ENCODE measurements around the gene USP44.

The USP44 gene

DNA sequence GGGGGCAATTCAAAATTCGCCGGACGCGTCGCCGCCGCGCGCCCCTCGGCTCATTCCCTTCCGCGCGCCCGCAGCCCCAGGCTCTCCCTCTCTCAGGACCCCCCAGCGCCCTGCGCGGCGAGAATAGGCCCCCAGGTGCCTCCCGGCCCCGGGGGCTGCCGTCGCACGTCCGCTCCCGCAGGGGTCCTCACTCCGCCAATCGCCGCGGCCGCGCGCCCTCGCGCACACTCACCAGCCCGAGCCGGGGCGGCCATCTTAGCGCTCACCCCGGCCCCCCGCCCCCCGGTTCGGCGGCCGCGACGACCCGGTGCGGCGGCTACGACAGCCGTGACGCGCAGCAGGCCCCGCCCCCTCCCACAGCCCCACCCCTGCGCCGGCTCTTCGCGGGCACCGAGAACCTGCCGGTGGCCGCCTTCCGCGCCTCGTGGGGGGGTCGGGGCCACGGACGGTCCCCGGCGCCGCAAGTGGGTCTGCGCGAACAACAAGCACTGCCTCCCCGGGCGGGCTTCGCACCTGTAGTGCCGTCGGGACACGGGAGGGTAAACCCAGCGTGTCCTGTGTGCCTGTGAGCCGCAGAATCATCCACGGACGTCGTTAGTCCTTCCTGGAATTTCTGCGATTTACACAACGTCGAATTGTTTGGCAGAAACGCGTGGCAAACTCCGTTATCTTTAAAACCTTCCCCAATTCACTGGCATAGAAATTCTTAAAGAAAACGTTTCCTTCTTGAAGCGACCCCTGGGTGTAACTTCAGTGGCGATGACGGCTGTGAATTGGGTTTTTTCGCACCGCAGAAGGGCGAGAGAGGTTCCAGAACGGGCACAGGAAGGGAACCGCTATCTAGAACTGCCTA is 2.5 kb downstream of the USP44 start:
- no peak for FAIRE-seq
- DNase-seq (ENCODE audit: insufficient read length, low spot score), result no peak

- FAIRE-seq (no peak), DNase-seq (ENCODE audit: insufficient read length, low spot score) (no peak)
These were observed 3.2 kb downstream of the USP44 start for GRCh38 chr12:95548056-95548538.

GRCh38 chr12:95547522-95548055 is 3.7 kb downstream of the USP44 start:
- no peak for DNase-seq (ENCODE audit: insufficient read length, low spot score)
- no peak for FAIRE-seq

- FAIRE-seq (no peak), DNase-seq (ENCODE audit: insufficient read length, low spot score) (no peak)
These were observed 4.8 kb downstream of the USP44 start for GRCh38 chr12:95546491-95546813.

DNA sequence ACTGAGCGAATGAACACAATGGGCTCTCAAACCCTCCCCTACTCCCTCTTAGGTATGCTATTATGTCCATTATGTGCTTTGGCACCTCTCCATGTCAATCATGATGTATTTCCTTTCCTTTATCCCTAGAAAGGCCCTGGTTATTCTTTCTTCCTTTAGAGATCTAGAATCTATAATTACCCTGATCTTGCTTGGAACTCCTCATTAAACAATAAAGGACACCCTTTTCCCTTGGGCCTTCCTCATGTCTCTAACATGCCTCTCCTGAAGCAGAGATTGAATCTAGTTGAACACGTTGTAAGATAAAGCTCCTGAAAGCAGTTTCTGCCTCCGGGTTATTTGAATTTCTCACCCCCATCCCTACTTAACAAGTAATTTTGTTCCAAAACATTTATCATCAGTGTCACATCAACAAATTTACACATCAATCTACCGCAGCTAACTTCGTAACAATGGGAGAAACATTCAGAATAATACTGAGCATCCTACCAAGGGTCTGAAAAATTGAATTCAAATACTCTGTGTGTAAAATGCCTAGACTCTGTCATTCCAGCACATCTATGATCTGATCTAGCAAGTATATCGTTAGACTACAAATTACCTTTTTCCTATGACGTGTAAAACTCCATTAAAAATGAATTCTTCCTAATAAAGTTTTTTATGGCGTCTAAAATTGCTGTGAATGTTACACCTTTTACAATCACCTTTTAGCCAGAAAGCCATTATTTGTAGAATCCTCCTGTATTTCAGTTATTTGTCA is 5.4 kb downstream of the USP44 start:
- no peak for FAIRE-seq

GRCh38 chr12:95545303-95545702 is 6.0 kb downstream of the USP44 start:
- FAIRE-seq (no peak), DNase-seq (ENCODE audit: insufficient read length, low spot score) (no peak)

More for the DNA sequence above, 5.4 kb downstream of the USP44 start:
- DNase-seq (ENCODE audit: insufficient read length, low spot score), result no peak

DNA sequence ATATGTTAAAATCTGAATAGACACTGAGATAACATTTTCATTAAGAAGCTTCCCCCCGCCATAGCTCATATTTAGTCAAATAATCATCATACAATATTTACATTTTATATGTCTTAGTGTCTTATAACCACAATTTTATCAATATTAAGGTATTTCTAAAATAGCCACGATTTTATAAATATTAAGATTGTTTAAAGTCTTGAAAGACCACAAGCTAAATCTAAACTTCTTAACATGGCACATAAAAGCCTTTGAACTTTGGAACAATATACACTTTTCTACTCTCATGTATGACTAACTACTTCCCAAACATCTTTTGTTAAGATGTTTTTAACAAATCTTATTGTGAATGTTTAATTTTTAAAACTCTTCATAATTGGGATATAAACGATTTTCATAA is 6.5 kb downstream of the USP44 start:
- no peak for FAIRE-seq
- DNase-seq (ENCODE audit: insufficient read length, low spot score), result no peak

DNA sequence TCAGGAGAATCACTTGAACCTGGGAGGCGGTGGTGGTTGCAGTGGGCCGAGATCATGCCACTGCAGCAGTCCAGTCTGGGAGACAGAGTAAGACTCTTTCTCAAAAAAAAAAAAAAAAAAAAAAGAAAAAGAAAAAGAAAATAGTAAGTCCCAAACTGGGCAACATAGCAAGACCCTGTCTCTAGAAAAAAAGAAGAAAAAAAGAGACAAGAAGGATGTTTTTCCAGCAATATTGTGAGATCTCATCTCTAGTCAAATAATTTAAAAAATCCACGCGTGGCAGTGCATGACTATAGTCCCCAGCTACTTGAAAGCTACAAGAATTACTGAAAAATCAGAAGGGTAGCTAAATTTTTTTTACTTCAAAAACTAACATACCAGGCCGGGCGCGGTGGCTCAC is 8.0 kb downstream of the USP44 start:
- FAIRE-seq, result no peak
- no peak for DNase-seq (ENCODE audit: insufficient read length, low spot score)

GRCh38 chr12:95541436-95541835 is 9.8 kb downstream of the USP44 start:
- no peak for DNase-seq (ENCODE audit: insufficient read length, low spot score)

GRCh38 chr12:95538656-95539055 is 12.6 kb downstream of the USP44 start:
- no peak for DNase-seq (ENCODE audit: insufficient read length, low spot score)
- no peak for FAIRE-seq

More at GRCh38 chr12:95541436-95541835, 9.8 kb downstream of the USP44 start:
- no peak for FAIRE-seq

DNA sequence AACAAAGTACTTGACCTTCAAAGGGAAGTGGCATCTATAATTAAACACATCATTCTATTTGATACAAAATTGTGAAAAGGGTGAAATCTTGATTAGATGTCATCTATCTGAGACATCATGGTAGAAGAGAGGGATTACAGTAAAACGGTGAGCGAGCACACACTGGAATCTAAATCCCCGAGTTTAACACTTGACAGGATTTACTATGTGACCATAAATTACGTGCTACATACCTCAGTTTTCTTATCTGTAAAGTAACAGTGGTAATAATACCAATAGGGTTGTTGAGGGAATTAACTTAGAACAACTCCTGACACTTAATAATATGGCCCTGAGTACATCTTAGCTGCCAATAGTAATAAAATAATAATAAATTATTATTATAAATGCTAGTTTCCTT is 13.3 kb downstream of the USP44 start:
- DNase-seq (ENCODE audit: insufficient read length, low spot score), result no peak
- FAIRE-seq, result no peak

- no peak for DNase-seq (ENCODE audit: insufficient read length, low spot score)
- FAIRE-seq, result no peak
These were observed 17.3 kb downstream of the USP44 start for GRCh38 chr12:95533985-95534384.

- FAIRE-seq (no peak), DNase-seq (ENCODE audit: insufficient read length, low spot score) (no peak)
These were observed 18.4 kb downstream of the USP44 start for GRCh38 chr12:95532851-95533250.

DNA sequence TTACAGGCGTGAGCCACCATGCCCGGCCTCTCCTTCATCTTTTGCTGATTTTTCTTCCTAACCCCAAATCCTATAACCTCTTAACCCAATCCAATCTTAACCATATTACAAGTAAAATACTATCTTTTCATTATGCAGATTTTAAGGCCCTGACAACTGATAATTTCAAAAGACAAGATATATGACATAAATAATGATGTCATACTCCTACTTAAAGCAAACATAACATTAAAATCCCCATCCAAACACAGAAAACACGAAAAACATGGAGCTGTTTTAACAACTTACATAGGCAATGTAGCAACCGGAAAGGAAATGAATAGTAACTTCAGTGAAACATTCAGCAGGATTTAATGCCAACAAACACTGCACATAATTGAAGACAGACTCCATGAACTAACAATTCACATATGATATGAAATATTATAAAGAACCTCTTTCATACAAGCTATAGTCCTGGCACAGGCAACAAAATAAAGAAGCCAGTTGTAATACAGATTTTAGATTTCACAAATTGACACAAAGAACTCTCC is 21.5 kb downstream of the USP44 start:
- DNase-seq (ENCODE audit: insufficient read length, low spot score) (no peak), FAIRE-seq (no peak)

DNA sequence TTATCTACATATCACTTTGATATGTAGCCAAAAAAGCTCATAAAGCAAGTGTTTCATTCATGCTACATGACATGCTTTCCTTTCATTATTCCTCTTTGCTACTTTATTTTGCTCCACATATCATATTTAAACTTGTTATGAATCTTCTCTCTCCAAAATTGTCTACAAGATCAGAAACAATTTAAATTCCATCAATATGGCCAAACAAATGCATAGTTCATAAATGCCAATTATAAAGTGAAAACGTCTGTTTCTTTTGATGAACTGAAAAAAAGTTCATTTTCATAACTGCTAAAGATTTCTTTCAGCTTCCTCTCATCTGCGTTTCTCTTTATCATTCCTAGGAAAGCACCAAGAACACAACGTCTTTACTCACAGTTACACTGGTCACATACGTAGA is 22.8 kb downstream of the USP44 start:
- no peak for FAIRE-seq
- no peak for DNase-seq (ENCODE audit: insufficient read length, low spot score)

GRCh38 chr12:95522692-95523091 is 28.6 kb downstream of the USP44 start:
- FAIRE-seq, result no peak

GRCh38 chr12:95520816-95521215 is 30.5 kb downstream of the USP44 start:
- DNase-seq (ENCODE audit: insufficient read length, low spot score) (no peak), FAIRE-seq (no peak)

More at GRCh38 chr12:95522692-95523091, 28.6 kb downstream of the USP44 start:
- DNase-seq (ENCODE audit: insufficient read length, low spot score), result no peak

DNA sequence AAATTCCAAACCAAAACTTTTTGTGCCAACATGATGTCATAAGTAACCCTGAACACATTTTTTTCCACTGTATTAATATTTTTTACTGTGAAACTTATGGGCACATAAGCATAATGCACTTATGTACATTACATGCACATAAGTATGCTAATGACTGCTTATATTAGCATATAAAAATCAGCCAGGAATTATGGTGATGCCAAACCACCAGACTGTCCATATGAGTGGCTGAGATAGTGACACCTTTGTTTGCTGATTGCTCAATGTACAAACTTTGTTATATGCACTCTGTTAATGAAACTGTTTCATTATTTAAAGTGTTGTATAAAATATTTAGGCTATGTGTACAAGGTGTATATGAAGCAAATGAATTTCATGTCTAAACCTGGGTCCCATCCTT is 32.3 kb downstream of the USP44 start:
- FAIRE-seq, result no peak

GRCh38 chr12:95517246-95517645 is 34.0 kb downstream of the USP44 start:
- no peak for FAIRE-seq
- DNase-seq (ENCODE audit: insufficient read length, low spot score), result no peak

More for the DNA sequence above, 32.3 kb downstream of the USP44 start:
- no peak for DNase-seq (ENCODE audit: insufficient read length, low spot score)

GRCh38 chr12:95516757-95517156 is 34.5 kb downstream of the USP44 start:
- FAIRE-seq, result peak; percentile 33
- no peak for DNase-seq (ENCODE audit: insufficient read length, low spot score)

GRCh38 chr12:95515197-95515596 is 36.1 kb downstream of the USP44 start:
- FAIRE-seq (no peak), DNase-seq (ENCODE audit: insufficient read length, low spot score) (no peak)
